GM19455 (cell line): ENCODE measurements around the gene SRRM1.
"Not testable (repeated sequence)": the region's sequence is repeated elsewhere in the genome, so short reads cannot be mapped to it uniquely, and the experiment has no call there.

Source experiments
- ATAC-seq: cut with Tn5 transposase; IDR thresholded peaks from one replicate; pipeline ENCODE4 v1.9.1; 2021; ENCODE audit not compliant: unreplicated experiment

Gene SRRM1

GRCh38 chr1:24643363-24644099 lies 429 bp downstream of the SRRM1 start:
- peak; percentile 11 for ATAC-seq

GRCh38 chr1:24644100-24644384 lies 940 bp downstream of the SRRM1 start:
- no peak for ATAC-seq

- ATAC-seq, result no peak
Observed at GRCh38 chr1:24648919-24649318, 5.8 kb downstream of the SRRM1 start.

DNA sequence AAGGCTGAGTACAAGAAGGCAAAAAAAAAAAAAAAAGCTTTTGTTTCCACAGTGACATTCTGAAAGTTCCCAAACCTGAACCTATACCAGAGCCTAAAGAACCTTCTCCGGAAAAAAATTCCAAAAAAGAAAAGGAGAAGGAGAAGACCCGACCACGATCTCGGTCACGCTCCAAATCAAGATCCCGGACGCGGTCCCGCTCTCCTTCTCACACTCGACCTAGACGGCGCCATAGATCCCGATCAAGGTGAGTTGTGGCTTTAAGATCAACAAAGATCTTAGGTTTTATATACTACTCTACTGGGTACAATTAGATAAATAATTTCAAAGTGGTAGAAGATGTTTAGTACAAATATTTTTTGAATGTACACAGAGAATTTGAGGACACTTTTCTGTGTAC lies 9.3 kb downstream of the SRRM1 start:
- no peak for ATAC-seq

DNA sequence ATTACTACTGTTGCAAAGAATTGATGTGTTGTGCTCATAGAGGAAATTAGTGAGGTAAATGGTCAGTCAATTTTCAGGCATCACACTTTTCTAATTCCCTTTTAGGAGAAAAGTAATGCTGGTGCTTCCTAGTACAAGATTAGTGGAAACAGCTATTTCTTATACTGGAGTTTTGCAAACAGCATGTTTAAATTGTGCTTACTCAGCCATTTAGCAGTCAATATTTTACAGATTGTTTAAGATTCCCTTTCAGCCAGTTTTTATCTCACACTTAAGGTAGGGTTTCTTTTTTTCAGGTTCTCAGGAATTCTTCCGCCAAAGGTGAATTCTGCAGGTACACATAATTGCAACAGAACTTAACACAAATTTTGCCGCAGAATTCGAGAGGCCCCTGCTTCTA lies 10.9 kb downstream of the SRRM1 start:
- ATAC-seq, result no peak

- ATAC-seq, result no peak
Observed at GRCh38 chr1:24656046-24656445, 12.9 kb downstream of the SRRM1 start.

GRCh38 chr1:24657781-24658180 lies 14.7 kb downstream of the SRRM1 start:
- ATAC-seq, result no peak

DNA sequence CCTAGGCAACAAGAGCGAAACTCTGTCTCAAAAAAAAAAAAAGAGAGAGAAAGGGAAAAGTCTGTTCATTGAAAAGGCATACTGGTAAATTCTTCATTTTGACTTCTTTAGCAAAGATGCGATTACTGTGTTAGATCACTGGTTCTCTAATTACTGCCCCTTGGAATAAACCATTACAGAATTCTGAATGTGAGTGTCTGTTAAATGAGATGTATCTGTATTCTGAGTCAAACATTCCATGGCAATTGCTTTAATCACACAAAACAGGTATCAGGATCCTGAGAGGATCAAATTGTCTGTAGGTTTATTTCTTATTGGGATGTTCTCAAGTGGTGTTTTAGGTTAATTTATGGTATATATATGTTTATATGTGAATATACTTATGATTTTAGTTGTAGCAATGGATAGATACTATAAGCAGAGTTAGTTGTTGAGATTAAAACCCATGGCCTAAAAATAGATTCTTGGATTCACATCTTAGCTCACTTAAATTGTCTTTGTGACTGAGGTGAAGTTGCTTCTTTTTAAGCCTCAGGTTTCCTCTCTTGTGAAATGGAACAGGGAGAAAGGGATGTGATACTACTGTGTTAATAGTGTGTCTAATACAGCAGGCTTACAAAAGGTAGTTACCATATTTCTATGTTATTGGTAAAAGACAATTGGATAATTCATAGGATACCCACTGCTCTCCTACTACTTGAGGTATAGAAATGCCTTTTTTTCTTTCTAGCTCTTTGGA lies 16.2 kb downstream of the SRRM1 start:
- ATAC-seq, result no peak

- ATAC-seq, result no peak
Observed at GRCh38 chr1:24659993-24660665, 17.0 kb downstream of the SRRM1 start.

DNA sequence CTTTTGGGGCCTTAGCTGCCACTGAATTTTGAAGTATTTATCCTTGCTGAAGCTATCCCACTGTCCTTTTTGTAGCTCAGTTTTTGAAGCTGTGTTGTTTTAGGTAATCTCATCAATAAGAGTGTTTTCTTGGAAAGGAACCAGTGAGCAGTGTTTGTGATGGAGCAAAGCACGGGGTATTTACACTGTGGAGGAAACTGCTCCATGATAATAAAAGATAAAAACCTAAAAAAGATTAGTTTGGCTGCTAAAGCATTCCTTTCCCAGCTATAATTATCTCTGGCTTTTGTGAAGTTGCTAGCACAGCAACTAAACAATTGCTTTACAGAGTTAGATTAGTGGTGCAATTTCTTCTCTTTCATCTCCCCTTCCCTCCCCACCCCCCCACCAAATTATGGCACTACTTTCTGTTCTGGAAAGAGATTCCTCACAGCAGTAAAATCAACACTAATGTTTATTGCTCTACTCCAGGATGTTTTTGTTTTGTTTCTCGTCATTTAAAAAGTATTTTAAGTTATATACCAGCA lies 21.5 kb downstream of the SRRM1 start:
- no peak for ATAC-seq

GRCh38 chr1:24666794-24667193 lies 23.7 kb downstream of the SRRM1 start:
- no peak for ATAC-seq

DNA sequence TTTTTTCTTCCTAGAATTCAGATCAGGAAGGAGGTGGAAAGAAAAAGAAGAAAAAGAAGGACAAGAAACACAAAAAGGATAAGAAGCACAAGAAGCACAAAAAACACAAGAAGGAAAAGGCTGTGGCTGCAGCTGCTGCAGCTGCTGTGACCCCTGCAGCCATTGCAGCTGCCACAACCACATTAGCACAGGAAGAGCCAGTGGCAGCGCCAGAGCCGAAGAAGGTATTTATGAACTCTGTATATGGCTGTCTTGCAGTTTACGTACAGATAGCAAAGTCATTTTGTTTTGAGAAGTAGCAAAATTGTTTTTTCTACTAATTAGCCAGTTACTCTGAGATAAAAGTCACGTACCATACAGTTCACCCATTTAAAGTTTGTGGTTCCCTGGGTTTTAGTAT lies 28.3 kb downstream of the SRRM1 start:
- ATAC-seq, result not testable (repeated sequence)

- not testable (repeated sequence) for ATAC-seq
Observed at GRCh38 chr1:24672686-24673085, 29.6 kb downstream of the SRRM1 start.

- ATAC-seq, result no peak
Observed at GRCh38 chr1:24673341-24673740, 30.2 kb downstream of the SRRM1 start.

GRCh38 chr1:24678421-24678820 lies 35.3 kb downstream of the SRRM1 start:
- not testable (repeated sequence) for ATAC-seq

DNA sequence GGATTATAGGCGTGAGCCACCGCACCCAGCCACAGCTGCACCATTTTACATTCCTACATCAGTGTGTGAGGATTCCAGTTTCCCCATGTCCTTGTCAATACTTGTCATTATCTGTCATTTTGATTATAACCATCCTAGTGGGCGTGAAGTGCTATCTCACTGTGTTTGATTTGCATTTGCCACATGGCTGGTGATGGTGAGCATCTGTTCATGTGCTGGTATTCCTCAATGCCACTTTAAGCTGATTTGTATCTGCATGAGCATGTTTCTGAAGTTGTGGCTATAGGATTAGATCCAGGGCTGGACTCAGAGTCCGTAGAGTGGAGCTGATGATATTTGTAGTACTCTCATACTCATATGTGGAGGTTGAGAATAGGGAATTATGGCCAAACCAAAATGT lies 36.6 kb downstream of the SRRM1 start:
- ATAC-seq, result no peak

GRCh38 chr1:24683713-24684162 lies 40.6 kb downstream of the SRRM1 start:
- no peak for ATAC-seq

- no peak for ATAC-seq
Observed at GRCh38 chr1:24688033-24688432, 44.9 kb downstream of the SRRM1 start.

DNA sequence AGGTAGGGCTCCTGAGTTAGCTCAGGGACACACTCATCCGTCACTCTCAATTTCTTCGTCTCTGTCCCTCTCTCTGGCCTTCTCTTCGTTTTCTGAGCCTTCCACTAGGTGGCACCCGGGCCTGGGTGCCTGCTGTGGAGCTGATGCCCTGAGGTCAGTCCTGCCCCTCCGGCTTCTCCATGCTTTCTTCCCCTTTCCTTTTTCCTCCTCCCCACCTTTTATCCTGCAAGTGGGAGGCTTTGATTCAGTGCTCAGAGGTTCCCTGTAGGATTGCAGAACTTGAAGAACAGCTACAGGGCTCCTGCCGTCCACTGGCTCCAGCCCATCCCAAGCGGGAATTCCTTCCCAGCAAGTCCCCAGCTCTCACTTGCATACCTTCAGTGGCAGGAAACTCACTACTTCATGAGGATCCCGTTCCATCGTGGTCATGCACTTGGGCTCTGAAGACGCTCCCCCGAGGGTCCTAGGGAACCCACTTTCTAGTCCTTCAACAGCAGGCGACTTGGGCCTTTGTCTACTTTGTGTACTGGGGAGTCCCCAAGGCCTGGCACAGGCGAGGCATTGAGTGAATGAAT lies 45.6 kb downstream of the SRRM1 start:
- ATAC-seq, result no peak

DNA sequence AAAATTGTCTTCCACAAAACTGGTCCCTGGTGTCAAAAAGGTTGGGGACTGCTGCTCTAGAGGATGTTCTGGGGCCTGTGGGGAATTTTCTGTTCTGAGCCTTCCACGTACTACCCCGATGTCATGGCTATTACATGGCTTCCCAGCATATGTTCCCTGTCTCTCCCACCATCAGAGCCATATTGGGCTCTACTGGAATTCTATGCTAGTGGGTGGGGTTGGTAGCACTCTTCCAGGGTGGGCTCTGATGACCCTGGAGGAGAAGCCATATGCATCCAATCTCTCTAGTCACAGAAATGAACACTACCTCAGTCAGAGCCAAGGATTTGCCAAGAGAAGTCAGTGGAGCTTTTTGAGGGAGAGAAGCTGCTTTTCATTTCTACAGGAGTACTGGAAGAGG lies 47.9 kb downstream of the SRRM1 start:
- ATAC-seq, result no peak

GRCh38 chr1:24692351-24692980 lies 49.4 kb downstream of the SRRM1 start:
- ATAC-seq, result no peak
